Ovary (tissue), 9 donors: ENCODE measurements around the gene TUBB3. TPM values are rescaled to one million over a fixed set of nuclear protein-coding genes. Genes with fewer than 3 reads are reported as not detected.

Source experiments
- DNase-seq, 5 donors: peaks; one replicate each; pipeline ENCODE4 v3.0.0-alpha.2; 2019 to 2020
- H3K27ac ChIP-seq, 2 donors: fragments of 200-600 bp; one replicate each; pipeline versions ENCODE4 v1.5.1 to v1.8.0; 2019 to 2022
- H3K27me3 ChIP-seq: fragments of 200-600 bp; one replicate; pipeline ENCODE4 v1.8.0; 2022
- H3K36me3 ChIP-seq: fragments of 200-600 bp; sonication (generic); one replicate; pipeline ENCODE4 v1.5.1; 2019
- H3K4me1 ChIP-seq: one replicate; pipeline ENCODE4 v1.8.1; 2013; ENCODE audit warnings: mild to moderate bottlenecking, moderate library complexity; ENCODE audit not compliant: insufficient read depth
- H3K4me3 ChIP-seq: fragments of 200-600 bp; sonication (generic); one replicate; pipeline ENCODE4 v1.5.1; 2017
- H3K9me3 ChIP-seq, 2 donors: fragments of 200-600 bp in 1 of 2; sonication (generic) in 1 of 2; one replicate each; pipeline versions ENCODE4 v1.5.1 to v1.8.1; 2013 to 2019; ENCODE audit warnings: mild to moderate bottlenecking in 1 of 2, moderate library complexity in 1 of 2
- CTCF ChIP-seq, 3 donors: fragments of 450-650 bp in 2 of 3; fragments of 200-600 bp in 1 of 3; IDR thresholded peaks; one replicate each; pipeline versions ENCODE4 v1.5.1 to v1.8.0; 2016 to 2022; ENCODE audit warnings: antibody characterized with exemption in 3 of 3, mild to moderate bottlenecking in 1 of 3
- EP300 ChIP-seq: sonication (generic); formaldehyde crosslinking; IDR thresholded peaks from one replicate; pipeline ENCODE4 v1.6.1; 2017; ENCODE audit warnings: antibody characterized with exemption
- POLR2A ChIP-seq: fragments of 450-650 bp; IDR thresholded peaks from one replicate; pipeline ENCODE4 v1.6.1; 2017; ENCODE audit warnings: antibody characterized with exemption, mild to moderate bottlenecking, moderate library complexity
- WGBS, 3 donors: extraction: QIAGEN DNeasy Blood & Tissue Kit in 1 of 3; methylation state at CpG; one replicate each; pipeline versions ENCODE4 v1.1.5 to v1.1.7; 2013 to 2017; 5-methylcytosine and 5-hydroxymethylcytosine counted together
- intact Hi-C, 4 donors: fragments of 100-400 bp; cut with DNase I; formaldehyde crosslinking; loops; one replicate each; pipeline versions ENCODE4 v1.11.0 to v1.15.1; 2022 to 2023
- polyA plus RNA-seq, 2 donors: library from polyadenylated mRNA; stranded (reverse); fragments of 200-250 nt in 1 of 2; fragments of 350-450 nt in 1 of 2; fragmentation: Illumina TruSeq in 1 of 2; extraction: RNeasy Lipid Tissue Mini Kit (QIAGEN cat#74804) in 1 of 2; gene quantifications; one replicate each; pipeline ENCODE4 v1.2.3, GENCODE V29; 2013 to 2014
- total RNA-seq, 7 donors: library from RNA; depleted of rRNA in 2 of 7; stranded (reverse); fragments of >200 nt in 2 of 7; fragmentation: NEBNext Ultra II Directional in 3 of 7; extraction: Animal tissue kit (Norgen Biotek cat#: 25700) in 3 of 7; gene quantifications; one replicate each; pipeline versions ENCODE4 v1.1.0 to v1.2.4, GENCODE V29; 2016 to 2023
- donor health status: DM: no; HTN: no; CAD: no; lungs with moderate emphysema.
- donor health status: DM: no; HTN: no; CAD: no.
- donor health status: Bipolar disorder and iron deficiency.
- donor health status: DM: yes; HTN: yes; CAD: no.
- donor health status: DM: no; HTN: no; CAD: no.
- donor health status: DM: yes; HTN: yes; CAD: no.

Gene TUBB3
- total and polyA plus RNA-seq, 9 donors = 0.73 to 22.6 (median 2.5) TPM

GRCh38 chr16:89952551-89952950 is 29.4 kb downstream of the TUBB3 start:
- intact Hi-C loops = no loop called here
- DNase-seq = no peak
- no peaks in the 10 kb centered on the region for H3K36me3 ChIP-seq
- TF ChIP-seq POLR2A = no peak
- no peak for TF ChIP-seq EP300
- TF ChIP-seq CTCF (IDR thresholded peaks at IDR 0.05) = no peak
- H3K27ac ChIP-seq = no peak overlapping the region
- no peaks in the 10 kb centered on the region for H3K9me3 ChIP-seq
- WGBS, 3 donors = 85 to 93% (median 89%) methylated on average over 6 of the region's 6 CpGs
- no peaks in the 10 kb centered on the region for H3K27me3 ChIP-seq
- no peak overlapping the region for H3K4me3 ChIP-seq
- peaks cover 12% of the 10 kb centered on the region for H3K4me1 ChIP-seq

DNA sequence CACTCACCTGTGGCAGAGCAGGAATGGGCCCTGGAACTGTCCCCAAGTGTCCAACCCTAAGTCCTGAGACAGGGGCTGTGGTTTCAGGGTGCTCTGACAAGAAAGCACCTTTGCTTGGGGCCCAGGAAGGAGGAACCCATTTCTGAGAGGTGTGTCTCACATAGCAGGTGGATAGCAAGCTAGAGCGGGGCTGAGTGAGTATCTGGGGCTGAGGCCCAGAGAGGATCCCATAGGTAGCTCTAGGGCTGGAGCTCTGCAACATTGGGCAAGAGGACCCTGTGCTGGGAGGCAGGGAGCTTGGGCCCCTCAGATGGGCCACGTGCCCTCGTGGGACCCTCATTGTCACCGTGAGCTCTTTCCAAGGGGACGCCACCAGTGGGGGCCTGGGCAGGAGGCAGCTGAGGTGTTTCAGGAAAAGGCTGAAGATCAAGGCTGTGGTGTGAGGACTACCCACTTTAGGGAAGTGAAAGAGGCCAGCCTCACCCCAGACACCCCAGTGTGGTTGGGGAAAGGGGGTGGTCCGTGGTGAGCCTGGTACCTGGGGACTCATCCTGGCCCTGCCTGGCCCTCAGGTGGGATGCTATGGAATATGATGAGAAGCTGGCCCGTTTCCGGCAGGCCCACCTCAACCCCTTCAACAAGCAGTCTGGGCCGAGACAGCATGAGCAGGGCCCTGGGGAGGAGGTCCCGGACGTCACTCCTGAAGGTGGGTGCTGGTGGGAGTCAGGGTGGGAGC is 30.7 kb downstream of the TUBB3 start:
- TF ChIP-seq POLR2A (no peak), EP300 (no peak), CTCF (IDR thresholded peaks at IDR 0.05) (no peak)
- H3K27me3 ChIP-seq = no peaks in the 10 kb centered on the region
- WGBS, 3 donors = 92 to 93% (median 93%) methylated on average over 11 of the region's 11 CpGs
- H3K4me3 ChIP-seq = no peak overlapping the region
- H3K9me3 ChIP-seq = no peaks in the 10 kb centered on the region
- peaks cover 5% of the 10 kb centered on the region for H3K4me1 ChIP-seq
- intact Hi-C loops = no loop called here
- DNase-seq = no peak
- no peak overlapping the region for H3K27ac ChIP-seq
- no peaks in the 10 kb centered on the region for H3K36me3 ChIP-seq

DNA sequence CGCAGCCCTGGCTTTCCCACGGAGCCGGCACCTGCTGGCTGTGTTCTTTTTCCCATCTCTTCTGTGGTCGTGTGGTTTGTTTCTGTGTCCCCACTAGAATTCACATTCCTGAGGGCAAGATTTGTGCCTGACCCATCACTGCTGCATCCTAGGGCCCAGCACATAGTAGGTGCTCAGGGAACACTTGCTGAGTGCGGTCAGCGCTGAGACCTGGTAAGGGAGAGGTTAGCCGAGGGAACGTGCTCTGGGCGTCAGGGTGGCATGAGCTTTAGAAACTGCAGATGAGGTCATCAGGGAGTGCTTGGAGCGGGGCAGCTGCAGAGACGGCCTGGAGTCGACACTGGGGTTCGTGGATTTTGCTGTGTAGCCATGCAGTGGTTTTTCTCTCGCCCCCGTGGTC is 31.3 kb downstream of the TUBB3 start:
- TF ChIP-seq CTCF (IDR thresholded peaks at IDR 0.05) (no peak), POLR2A (no peak), EP300 (no peak)
- Histone ChIP-seq H3K4me1 (peaks cover 3% of the 10 kb centered on the region), H3K4me3 (no peak overlapping the region), H3K27ac (no peak overlapping the region), H3K9me3 (no peaks in the 10 kb centered on the region), H3K27me3 (no peaks in the 10 kb centered on the region), H3K36me3 (no peaks in the 10 kb centered on the region)
- 90 to 94% (median 93%) methylated on average over 15 of the region's 15 CpGs for WGBS, 3 donors
- intact Hi-C loops = no loop called here
- no peak for DNase-seq

DNA sequence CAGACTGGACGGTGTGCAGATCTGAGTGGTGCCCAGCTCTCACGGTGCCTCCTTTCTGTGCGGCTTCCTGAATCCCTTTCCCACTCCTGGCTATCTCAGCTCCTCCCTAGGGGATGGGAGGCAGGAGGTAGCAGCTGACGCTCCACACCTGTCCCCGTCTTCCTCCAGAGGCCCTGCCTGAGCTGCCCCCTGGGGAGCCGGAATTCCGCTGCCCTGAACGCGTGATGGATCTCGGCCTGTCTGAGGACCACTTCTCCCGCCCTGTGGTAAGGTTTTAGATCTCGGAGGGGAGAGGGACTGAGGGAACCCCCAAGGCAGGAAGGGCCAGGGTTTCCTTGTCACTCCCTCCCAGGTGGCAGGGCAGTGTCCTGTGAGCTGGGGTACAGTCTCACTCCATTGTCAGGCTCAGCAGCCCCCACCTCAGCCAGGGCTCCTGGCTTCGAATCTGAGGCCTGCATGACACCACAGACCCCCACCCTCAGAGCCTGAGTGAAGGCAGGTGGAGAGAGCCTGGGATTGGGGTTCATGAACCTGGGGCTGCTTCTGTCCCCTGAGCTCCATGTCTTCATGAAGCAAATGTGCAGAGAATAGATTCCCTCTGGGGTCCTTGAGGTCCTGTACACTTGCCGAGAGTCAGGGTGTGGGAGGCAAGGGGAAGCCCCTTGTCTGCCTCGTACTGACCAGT is 32.0 kb downstream of the TUBB3 start:
- Histone ChIP-seq H3K9me3 (no peaks in the 10 kb centered on the region), H3K27ac (no peak overlapping the region), H3K4me3 (no peak overlapping the region), H3K4me1 (no peaks in the 10 kb centered on the region), H3K27me3 (no peaks in the 10 kb centered on the region), H3K36me3 (no peaks in the 10 kb centered on the region)
- no peak for DNase-seq
- intact Hi-C loops = no loop called here
- WGBS, 3 donors = 87 to 91% (median 88%) methylated on average over 15 of the region's 15 CpGs
- TF ChIP-seq EP300 = no peak
